ENCODE measurements around the gene KIF16B. TPM values are rescaled to one million over a fixed set of nuclear protein-coding genes. Genes with fewer than 3 reads are reported as not detected.

KIF16B gene
- total RNA-seq, 1 donor from 2014 or later = 14.2 TPM

- DNase-seq (ENCODE audit: low read depth) = no peak
- TF ChIP-seq CTCF (conservative IDR thresholded peaks at IDR 0.05; ENCODE audit: low read depth, low read length) = no peak
- H3K4me3 ChIP-seq (ENCODE audit: low read depth, low read length) = no peak overlapping the region
Measured at GRCh38 chr20:16455324-16455723, 117.9 kb downstream of the KIF16B start.

- H3K4me3 ChIP-seq (ENCODE audit: low read depth, low read length) = no peak overlapping the region
- no peak for DNase-seq (ENCODE audit: low read depth)
Measured at GRCh38 chr20:16451982-16452381, 121.3 kb downstream of the KIF16B start.

GRCh38 chr20:16451001-16451400 is 122.2 kb downstream of the KIF16B start:
- H3K4me3 ChIP-seq (ENCODE audit: low read depth, low read length) = no peak overlapping the region
- no peak for TF ChIP-seq CTCF (conservative IDR thresholded peaks at IDR 0.05; ENCODE audit: low read depth, low read length)
- no peak for DNase-seq (ENCODE audit: low read depth)

More at GRCh38 chr20:16451982-16452381, 121.3 kb downstream of the KIF16B start:
- TF ChIP-seq CTCF (conservative IDR thresholded peaks at IDR 0.05; ENCODE audit: low read depth, low read length) = no peak

GRCh38 chr20:16446991-16447390 is 126.3 kb downstream of the KIF16B start:
- no peak overlapping the region for H3K4me3 ChIP-seq (ENCODE audit: low read depth, low read length)
- no peak for DNase-seq (ENCODE audit: low read depth)
- TF ChIP-seq CTCF (conservative IDR thresholded peaks at IDR 0.05; ENCODE audit: low read depth, low read length) = no peak

DNA sequence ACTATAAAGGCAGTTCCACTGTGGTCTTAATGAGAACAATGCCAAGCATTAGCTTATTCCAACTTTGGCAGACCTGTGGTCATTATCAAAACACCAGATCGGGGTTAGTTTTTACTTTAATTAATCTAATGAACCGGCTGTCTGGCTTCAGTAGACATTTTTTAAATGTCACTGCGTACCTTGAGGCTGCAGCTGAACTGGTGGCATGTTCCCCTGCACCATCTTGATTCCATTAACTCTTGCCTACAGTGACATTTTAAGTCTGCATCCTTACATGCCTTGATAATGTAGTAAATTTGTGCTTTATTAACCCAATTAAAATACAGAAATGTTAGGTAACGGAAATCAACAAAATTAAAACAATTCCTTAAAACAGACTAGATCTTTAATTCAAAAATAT is 127.0 kb downstream of the KIF16B start:
- TF ChIP-seq CTCF (conservative IDR thresholded peaks at IDR 0.05; ENCODE audit: low read depth, low read length) = no peak

GRCh38 chr20:16445482-16445881 is 127.8 kb downstream of the KIF16B start:
- H3K4me3 ChIP-seq (ENCODE audit: low read depth, low read length) = no peak overlapping the region
- no peak for TF ChIP-seq CTCF (conservative IDR thresholded peaks at IDR 0.05; ENCODE audit: low read depth, low read length)
- no peak for DNase-seq (ENCODE audit: low read depth)

More for the DNA sequence above, 127.0 kb downstream of the KIF16B start:
- DNase-seq (ENCODE audit: low read depth) = no peak
- no peak overlapping the region for H3K4me3 ChIP-seq (ENCODE audit: low read depth, low read length)

GRCh38 chr20:16444057-16444777 is 129.0 kb downstream of the KIF16B start:
- TF ChIP-seq CTCF (conservative IDR thresholded peaks at IDR 0.05; ENCODE audit: low read depth, low read length) = no peak
- no peak for DNase-seq (ENCODE audit: low read depth)
- H3K4me3 ChIP-seq (ENCODE audit: low read depth, low read length) = no peak overlapping the region

Measured in epithelial cell of proximal tubule (primary cell).